Spinal cord (tissue), 10 donors: ENCODE results near the gene B3GALT5. TPM values are rescaled to one million over a fixed set of nuclear protein-coding genes. Genes with fewer than 3 reads are reported as not detected.

Source experiments
- DNase-seq, 6 donors: peaks; one replicate each; pipeline versions ENCODE4 v3.0.0 to v3.0.0-alpha.2; 2013 to 2015; ENCODE audit warnings: low spot score in 6 of 6, low read depth in 4 of 6
- H3K27ac ChIP-seq: one replicate; pipeline ENCODE4 v1.5.1; 2013; ENCODE audit warnings: low read depth, low read length, control low read depth
- H3K27me3 ChIP-seq: one replicate; pipeline ENCODE4 v1.6.1; 2013; ENCODE audit warnings: low read length; ENCODE audit not compliant: control insufficient read depth, insufficient read depth
- H3K36me3 ChIP-seq: one replicate; pipeline ENCODE4 v1.6.1; 2013; ENCODE audit warnings: low read length; ENCODE audit not compliant: control insufficient read depth, insufficient read depth
- H3K4me1 ChIP-seq: one replicate; pipeline ENCODE4 v1.6.1; 2013; ENCODE audit warnings: low read length; ENCODE audit not compliant: control insufficient read depth, insufficient read depth
- H3K4me3 ChIP-seq: one replicate; pipeline ENCODE4 v1.5.1; 2013; ENCODE audit warnings: low read depth, low read length, control low read depth
- H3K9me3 ChIP-seq: one replicate; pipeline ENCODE4 v1.6.1; 2013; ENCODE audit warnings: low read length; ENCODE audit not compliant: control insufficient read depth, insufficient read depth
- WGBS: methylation state at CpG from one replicate; pipeline ENCODE4 v1.1.5; 2013; ENCODE audit warnings: missing lambda C conversion rate; ENCODE audit not compliant: insufficient coverage; 5-methylcytosine and 5-hydroxymethylcytosine counted together
- polyA plus RNA-seq, 2 donors: library from polyadenylated mRNA; unstranded; fragments of 120-200 nt; gene quantifications; one replicate each; pipeline ENCODE4 v1.2.1, GENCODE V29; 2013; ENCODE audit not compliant: insufficient read length in 2 of 2
- total RNA-seq, 2 donors: library from RNA; depleted of rRNA in 1 of 2; stranded (reverse); fragments of 120-200 nt in 1 of 2; fragments of >200 nt in 1 of 2; gene quantifications; one replicate each; pipeline versions ENCODE4 v1.2.3 to v1.2.4, GENCODE V29; 2013 to 2014
- donor health status: healthy.

The B3GALT5 gene
- total and polyA plus RNA-seq, 4 donors = 3.1 to 3.5 (median 3.3) TPM

GRCh38 chr21:39628385-39628784, 15.6 kb downstream of the B3GALT5 start:
- peaks cover 3% of the 10 kb centered on the region for H3K4me1 ChIP-seq
- H3K27me3 ChIP-seq = no peaks in the 10 kb centered on the region
- H3K27ac ChIP-seq = no peak overlapping the region
- WGBS = 92% methylated on average over 6 of the region's 8 CpGs
- peaks cover 2% of the 10 kb centered on the region for H3K9me3 ChIP-seq
- no peak overlapping the region for H3K4me3 ChIP-seq
- no peak for DNase-seq
- H3K36me3 ChIP-seq = no peaks in the 10 kb centered on the region

- H3K36me3 ChIP-seq = no peaks in the 10 kb centered on the region
- H3K27me3 ChIP-seq = no peaks in the 10 kb centered on the region
- DNase-seq = peak in 1 of 6 donors; percentile 84
- H3K4me3 ChIP-seq = no peak overlapping the region
- no CpG with 5 or more reads among the region's 8 CpGs for WGBS
- H3K4me1 ChIP-seq = peaks cover 3% of the 10 kb centered on the region
- H3K27ac ChIP-seq = no peak overlapping the region
- H3K9me3 ChIP-seq = no peaks in the 10 kb centered on the region
Measured at GRCh38 chr21:39630191-39630591, 17.5 kb downstream of the B3GALT5 start.

- no peaks in the 10 kb centered on the region for H3K9me3 ChIP-seq
- no peaks in the 10 kb centered on the region for H3K36me3 ChIP-seq
- peak in 2 of 6 donors; percentile 62 to 75 for DNase-seq
- peaks cover 3% of the 10 kb centered on the region for H3K4me1 ChIP-seq
- H3K27ac ChIP-seq = no peak overlapping the region
- no CpG with 5 or more reads among the region's 2 CpGs for WGBS
- no peaks in the 10 kb centered on the region for H3K27me3 ChIP-seq
- no peak overlapping the region for H3K4me3 ChIP-seq
Measured at GRCh38 chr21:39630827-39631226, 18.1 kb downstream of the B3GALT5 start.

- H3K4me3 ChIP-seq = no peak overlapping the region
- H3K27ac ChIP-seq = no peak overlapping the region
- no peaks in the 10 kb centered on the region for H3K36me3 ChIP-seq
- H3K4me1 ChIP-seq = peaks cover 4% of the 10 kb centered on the region
- no peaks in the 10 kb centered on the region for H3K27me3 ChIP-seq
- no peak for DNase-seq
- 95% methylated on average over 8 of the region's 10 CpGs for WGBS
- no peaks in the 10 kb centered on the region for H3K9me3 ChIP-seq
Measured at GRCh38 chr21:39631842-39632562, 19.3 kb downstream of the B3GALT5 start.

- H3K27me3 ChIP-seq = no peaks in the 10 kb centered on the region
- H3K9me3 ChIP-seq = no peaks in the 10 kb centered on the region
- DNase-seq = no peak
- H3K27ac ChIP-seq = no peak overlapping the region
- no peak overlapping the region for H3K4me3 ChIP-seq
- H3K36me3 ChIP-seq = no peaks in the 10 kb centered on the region
- whole genome bisulfite sequencing = no CpG with 5 or more reads among the region's 1 CpG
- H3K4me1 ChIP-seq = peaks cover 10% of the 10 kb centered on the region
Measured at GRCh38 chr21:39632796-39633442, 20.2 kb downstream of the B3GALT5 start.

GRCh38 chr21:39633770-39634181, 21.0 kb downstream of the B3GALT5 start:
- Histone ChIP-seq H3K27me3 (no peaks in the 10 kb centered on the region), H3K9me3 (no peaks in the 10 kb centered on the region), H3K36me3 (no peaks in the 10 kb centered on the region), H3K4me1 (peaks cover 16% of the 10 kb centered on the region), H3K27ac (no peak overlapping the region), H3K4me3 (no peak overlapping the region)
- no peak for DNase-seq
- no CpG with 5 or more reads among the region's 5 CpGs for WGBS

GRCh38 chr21:39634507-39634906, 21.8 kb downstream of the B3GALT5 start:
- 84% methylated on average over 6 of the region's 10 CpGs for WGBS
- H3K4me1 ChIP-seq = peaks cover 16% of the 10 kb centered on the region
- H3K9me3 ChIP-seq = no peaks in the 10 kb centered on the region
- H3K27ac ChIP-seq = no peak overlapping the region
- no peaks in the 10 kb centered on the region for H3K36me3 ChIP-seq
- no peaks in the 10 kb centered on the region for H3K27me3 ChIP-seq
- DNase-seq = no peak
- no peak overlapping the region for H3K4me3 ChIP-seq

- Histone ChIP-seq H3K27me3 (no peaks in the 10 kb centered on the region), H3K27ac (no peak overlapping the region), H3K4me1 (peaks cover 13% of the 10 kb centered on the region), H3K4me3 (no peak overlapping the region), H3K36me3 (no peaks in the 10 kb centered on the region), H3K9me3 (no peaks in the 10 kb centered on the region)
- DNase-seq = no peak
- WGBS = 68% methylated on average over 8 of the region's 8 CpGs
Measured at GRCh38 chr21:39637197-39637970, 24.6 kb downstream of the B3GALT5 start.

- no peaks in the 10 kb centered on the region for H3K27me3 ChIP-seq
- 71% methylated on average over 3 of the region's 5 CpGs for WGBS
- peaks cover 13% of the 10 kb centered on the region for H3K4me1 ChIP-seq
- H3K27ac ChIP-seq = no peak overlapping the region
- H3K9me3 ChIP-seq = no peaks in the 10 kb centered on the region
- no peaks in the 10 kb centered on the region for H3K36me3 ChIP-seq
- no peak overlapping the region for H3K4me3 ChIP-seq
- DNase-seq = no peak
Measured at GRCh38 chr21:39637971-39638240, 25.2 kb downstream of the B3GALT5 start.
